Activated CD8-positive, alpha-beta memory T cell treated with anti-CD3 and anti-CD28 coated beads, Interleukin-2, amount 10 ng/mL, durations not matched to agents 7 days and 5 days (primary cell): Measurements from ENCODE around the gene RASD1. TPM values are rescaled to one million over a fixed set of nuclear protein-coding genes. Genes with fewer than 3 reads are reported as not detected.
"Not testable (repeated sequence)": the region's sequence is repeated elsewhere in the genome, so short reads cannot be mapped to it uniquely, and the experiment has no call there.

Source experiments
- ATAC-seq: fragments of 150-1000 bp; cut with Tn5 transposase; one replicate; pipeline ENCODE4 v1.10.0; 2021; ENCODE audit warnings: moderate library complexity
- CTCF ChIA-PET: fragments of 350-600 bp; sonication (Branson Sonifier 250); formaldehyde crosslinking; loops from one replicate; lab custom pipeline; 2021; ENCODE audit warnings: antibody characterized with exemption; lab: Charles Lee
- DNase-seq: peaks from one replicate; pipeline ENCODE4 v3.0.0-alpha.2; 2020
- H3K27ac Mint-ChIP-seq: one replicate; pipeline ENCODE4 v1.8.0; 2021; ENCODE audit warnings: mild to moderate bottlenecking, mixed read lengths
- H3K27me3 Mint-ChIP-seq: one replicate; pipeline ENCODE4 v1.8.0; 2021; ENCODE audit warnings: mixed read lengths
- H3K36me3 Mint-ChIP-seq: one replicate; pipeline ENCODE4 v1.8.0; 2021; ENCODE audit warnings: mild to moderate bottlenecking, mixed read lengths
- H3K4me1 Mint-ChIP-seq: one replicate; pipeline ENCODE4 v1.8.0; 2021; ENCODE audit warnings: mixed read lengths
- H3K4me3 Mint-ChIP-seq: one replicate; pipeline ENCODE4 v1.8.0; 2021; ENCODE audit warnings: mild to moderate bottlenecking, moderate library complexity, mixed read lengths
- H3K9me3 Mint-ChIP-seq: one replicate; pipeline ENCODE4 v1.8.0; 2022; ENCODE audit warnings: low read depth, mixed read lengths
- total RNA-seq, 2 experiments: library from RNA; stranded (reverse); gene quantifications; one replicate each; pipeline ENCODE4 v1.2.3, GENCODE V29; 2021

The RASD1 gene
- total RNA-seq, 2 experiments from 2014 or later: 2.2 to 2.5 TPM

DNA sequence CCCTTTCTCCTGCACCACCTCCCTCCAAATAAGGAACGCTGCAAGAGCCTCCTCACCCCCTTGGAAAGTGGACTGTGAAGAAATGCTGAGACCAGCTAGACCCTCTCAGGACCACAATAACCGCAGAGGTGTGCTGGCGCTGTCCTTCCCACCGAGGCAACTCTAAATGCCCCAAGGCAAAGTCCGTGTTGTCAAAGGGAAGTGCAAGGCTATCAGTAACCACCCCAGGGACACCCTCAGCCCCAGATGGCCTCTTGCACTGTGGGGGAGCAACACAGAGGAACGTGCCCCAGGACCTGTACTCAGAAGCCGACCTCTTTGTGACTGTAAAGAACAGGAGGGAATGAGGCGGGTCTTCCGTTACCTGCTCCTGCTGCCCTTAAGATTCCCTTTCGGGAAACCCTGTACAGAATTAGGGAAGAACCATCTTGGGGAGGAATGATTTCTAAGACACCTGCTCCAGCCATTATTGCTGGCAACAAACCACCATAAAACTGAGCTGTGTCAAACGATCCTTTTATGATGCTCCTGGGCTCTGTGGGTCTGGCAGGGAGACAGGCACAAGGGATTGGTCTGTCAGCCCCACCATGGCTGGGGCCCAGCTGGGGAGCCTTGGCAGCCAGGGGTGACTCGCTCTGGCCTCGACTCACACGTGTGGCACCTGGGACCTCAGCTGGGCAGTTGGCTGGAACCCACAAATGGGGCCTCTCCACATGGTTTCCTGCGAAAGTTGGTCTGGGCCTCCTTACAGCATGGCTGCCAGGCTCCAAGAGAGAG lies 34.0 kb downstream of the RASD1 start:
- Mint-ChIP-seq H3K27ac (no peak overlapping the region), H3K9me3 (peaks cover 4% of the 10 kb centered on the region), H3K27me3 (peaks cover 20% of the 10 kb centered on the region), H3K36me3 (peaks cover 2% of the 10 kb centered on the region), H3K4me1 (no peaks in the 10 kb centered on the region), H3K4me3 (no peak overlapping the region)
- CTCF ChIA-PET: no interaction called here
- DNase-seq (no peak), ATAC-seq (no peak)

DNA sequence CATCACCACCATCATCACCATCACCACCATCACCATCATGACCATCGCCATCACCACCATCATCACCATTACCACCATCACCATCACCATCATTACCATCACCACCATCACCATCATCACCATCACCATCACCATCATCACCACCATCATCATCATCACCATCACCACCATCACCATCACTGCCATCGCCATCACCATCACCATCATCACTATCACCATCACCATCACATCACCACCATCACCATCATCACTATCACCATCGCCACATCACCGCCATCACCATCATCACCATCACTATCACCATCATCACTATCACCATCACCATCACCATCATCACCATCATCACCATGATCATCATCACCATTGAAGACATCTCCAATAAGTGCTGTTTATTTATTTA lies 36.2 kb downstream of the RASD1 start:
- Mint-ChIP-seq H3K4me1 (no peaks in the 10 kb centered on the region), H3K27ac (no peak overlapping the region), H3K36me3 (peaks cover 2% of the 10 kb centered on the region), H3K4me3 (no peak overlapping the region), H3K9me3 (peaks cover 4% of the 10 kb centered on the region), H3K27me3 (peaks cover 8% of the 10 kb centered on the region)
- DNase-seq (no peak), ATAC-seq (no peak)
- CTCF ChIA-PET: no interaction called here

DNA sequence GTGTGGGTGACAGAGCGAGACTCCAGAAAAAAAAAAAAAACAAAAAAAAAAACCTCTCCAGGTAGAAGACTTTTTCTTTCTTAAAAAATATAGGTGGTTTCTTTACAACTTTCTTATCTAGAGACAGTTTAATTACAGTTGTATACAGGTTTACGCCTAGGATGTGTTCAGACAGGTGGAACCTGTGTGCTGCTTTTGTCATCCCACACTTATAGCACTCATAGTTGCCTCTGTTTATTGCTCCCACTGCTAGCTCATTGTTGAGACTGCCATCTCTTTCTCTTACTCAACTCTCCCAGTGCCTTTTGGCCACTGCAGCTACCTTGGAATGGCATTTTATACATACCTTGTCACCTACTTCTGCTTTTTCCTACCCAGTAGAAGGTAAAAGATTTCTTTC lies 38.5 kb downstream of the RASD1 start:
- no peaks in the 10 kb centered on the region for H3K4me1 Mint-ChIP-seq
- peaks cover 2% of the 10 kb centered on the region for H3K36me3 Mint-ChIP-seq
- no peak overlapping the region for H3K4me3 Mint-ChIP-seq
- peaks cover 4% of the 10 kb centered on the region for H3K9me3 Mint-ChIP-seq
- H3K27ac Mint-ChIP-seq: no peak overlapping the region
- no peak for DNase-seq
- CTCF ChIA-PET: interaction anchor here (1.0 to 1.1 kb wide), 2 partner anchors 39 kb away, joined by 3 read pairs; partner anchors contain the start of gene RASD1
- peaks cover 5% of the 10 kb centered on the region for H3K27me3 Mint-ChIP-seq
- no peak for ATAC-seq

DNA sequence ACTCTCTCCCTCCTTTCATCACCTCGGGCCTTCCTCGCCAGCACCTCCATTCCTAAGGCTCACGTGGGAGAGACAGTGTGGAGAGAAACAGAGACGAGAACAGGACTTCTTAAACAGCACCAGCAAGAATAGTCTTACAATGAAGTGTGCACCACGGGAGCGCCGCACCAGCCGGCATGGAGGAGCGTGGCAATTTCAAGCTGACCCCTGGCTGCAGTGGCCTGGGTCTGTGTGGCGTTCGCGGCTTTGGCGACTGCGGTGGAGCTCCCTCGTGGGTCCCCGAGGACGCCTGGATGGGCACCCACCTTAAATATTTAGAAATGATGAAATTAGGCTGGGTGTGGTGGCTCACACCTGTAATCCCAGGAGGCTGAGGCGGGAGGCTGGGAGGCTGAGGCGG lies 39.9 kb downstream of the RASD1 start:
- CTCF ChIA-PET: no interaction called here
- H3K9me3 Mint-ChIP-seq: peaks cover 4% of the 10 kb centered on the region

DNA sequence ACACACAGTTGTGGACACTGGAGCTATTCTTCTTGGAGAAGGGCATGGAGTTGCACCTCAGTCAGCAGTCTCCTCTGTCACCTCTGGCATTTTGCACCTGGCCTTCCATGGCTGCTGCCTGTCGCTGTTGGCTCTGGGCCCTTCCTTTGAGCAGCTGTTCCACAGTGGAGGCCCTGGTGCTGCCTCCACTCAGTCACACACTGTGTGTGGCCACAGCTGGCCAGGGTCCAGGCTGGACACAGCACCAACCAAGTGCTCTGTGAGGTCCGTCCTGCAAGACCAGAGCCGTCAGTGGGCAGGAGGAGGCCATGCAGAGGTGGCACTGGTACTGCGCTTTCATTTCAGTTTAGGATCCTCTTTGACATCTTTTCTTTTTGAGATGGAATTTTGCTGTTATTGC lies 41.0 kb downstream of the RASD1 start:
- ATAC-seq (no peak), DNase-seq (no peak)
- Mint-ChIP-seq H3K9me3 (peaks cover 4% of the 10 kb centered on the region), H3K27me3 (peaks cover 11% of the 10 kb centered on the region), H3K4me3 (no peak overlapping the region), H3K4me1 (no peaks in the 10 kb centered on the region), H3K27ac (no peak overlapping the region), H3K36me3 (peaks cover 2% of the 10 kb centered on the region)
- CTCF ChIA-PET: interaction anchor here (0.9 kb wide), 1 partner anchor 42 kb away, joined by 3 read pairs; no protein-coding TSS in a partner anchor

More for the DNA sequence above, 39.9 kb downstream of the RASD1 start:
- ATAC-seq (no peak), DNase-seq (no peak)
- Mint-ChIP-seq H3K27ac (no peak overlapping the region), H3K36me3 (peaks cover 2% of the 10 kb centered on the region), H3K4me3 (no peak overlapping the region), H3K27me3 (peaks cover 10% of the 10 kb centered on the region), H3K4me1 (no peaks in the 10 kb centered on the region)

DNA sequence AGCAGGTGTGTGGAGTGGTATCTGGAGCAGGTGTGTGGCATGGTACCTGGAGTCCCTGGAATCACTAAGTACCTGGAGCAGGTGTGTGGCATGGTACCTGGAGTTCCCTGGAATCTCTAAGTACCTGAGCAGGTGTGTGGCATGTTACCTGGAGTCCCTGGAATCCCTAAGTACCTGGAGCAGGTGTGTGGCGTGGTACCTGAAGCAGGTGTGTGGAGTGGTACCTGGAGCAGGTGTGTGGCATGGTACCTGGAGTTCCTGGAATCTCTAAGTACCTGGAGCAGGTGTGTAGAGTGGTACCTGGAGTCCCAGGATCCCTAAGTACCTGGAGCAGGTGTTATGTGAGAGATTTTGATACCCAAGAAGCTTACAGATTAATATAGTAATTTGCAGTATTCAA lies 41.5 kb downstream of the RASD1 start:
- H3K27me3 Mint-ChIP-seq: peaks cover 11% of the 10 kb centered on the region
- not testable (repeated sequence) for H3K4me3 Mint-ChIP-seq, H3K4me1 Mint-ChIP-seq, DNase-seq, H3K27ac Mint-ChIP-seq, ATAC-seq, H3K9me3 Mint-ChIP-seq, H3K36me3 Mint-ChIP-seq
- CTCF ChIA-PET: interaction anchor here (0.9 kb wide), 1 partner anchor 43 kb away, joined by 3 read pairs; no protein-coding TSS in a partner anchor

DNA sequence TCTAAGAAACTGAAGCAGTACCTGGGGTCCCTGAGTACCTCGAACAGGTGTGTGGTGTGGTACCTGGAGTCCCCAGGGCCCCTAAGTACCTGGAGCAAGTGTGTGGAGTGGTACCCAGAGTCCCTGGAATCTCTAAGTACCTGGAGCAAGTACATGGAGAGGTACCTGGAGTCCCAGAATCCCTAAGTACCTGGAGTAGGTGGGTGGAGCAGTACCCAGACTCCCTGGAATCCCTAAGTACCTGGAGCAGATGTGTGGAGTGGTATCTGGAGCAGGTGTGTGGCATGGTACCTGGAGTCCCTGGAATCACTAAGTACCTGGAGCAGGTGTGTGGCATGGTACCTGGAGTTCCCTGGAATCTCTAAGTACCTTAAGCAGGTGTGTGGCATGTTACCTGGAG lies 41.9 kb downstream of the RASD1 start:
- DNase-seq: no peak
- Mint-ChIP-seq H3K27ac (no peak overlapping the region), H3K4me1 (no peaks in the 10 kb centered on the region), H3K4me3 (no peak overlapping the region), H3K36me3 (no peaks in the 10 kb centered on the region), H3K9me3 (no peaks in the 10 kb centered on the region), H3K27me3 (peaks cover 11% of the 10 kb centered on the region)
- CTCF ChIA-PET: no interaction called here
- ATAC-seq: no peak

DNA sequence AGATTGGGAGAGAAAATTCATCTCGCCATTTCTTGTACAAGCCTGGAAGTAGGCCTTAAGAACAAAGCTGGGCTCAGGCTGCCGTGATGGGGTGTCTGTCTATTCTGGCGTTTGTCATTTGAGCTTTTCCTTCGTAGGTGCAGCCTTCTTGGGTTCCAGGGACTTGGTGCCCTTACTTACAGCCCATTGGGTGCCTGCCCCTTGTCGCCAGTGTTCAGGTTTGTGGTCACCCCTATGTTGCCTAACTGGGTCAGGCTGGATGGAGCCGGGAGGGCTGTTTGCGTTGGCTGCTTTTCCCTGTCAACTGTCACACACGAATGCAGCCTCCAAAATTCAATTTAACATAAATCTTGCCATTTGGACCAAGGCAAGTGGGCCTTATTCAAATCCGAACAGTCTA lies 43.1 kb downstream of the RASD1 start:
- no peak for ATAC-seq
- no peaks in the 10 kb centered on the region for H3K36me3 Mint-ChIP-seq
- no peak overlapping the region for H3K4me3 Mint-ChIP-seq
- no peak overlapping the region for H3K27ac Mint-ChIP-seq
- CTCF ChIA-PET: no interaction called here
- no peaks in the 10 kb centered on the region for H3K4me1 Mint-ChIP-seq
- H3K9me3 Mint-ChIP-seq: no peaks in the 10 kb centered on the region
- peaks cover 9% of the 10 kb centered on the region for H3K27me3 Mint-ChIP-seq
- no peak for DNase-seq

DNA sequence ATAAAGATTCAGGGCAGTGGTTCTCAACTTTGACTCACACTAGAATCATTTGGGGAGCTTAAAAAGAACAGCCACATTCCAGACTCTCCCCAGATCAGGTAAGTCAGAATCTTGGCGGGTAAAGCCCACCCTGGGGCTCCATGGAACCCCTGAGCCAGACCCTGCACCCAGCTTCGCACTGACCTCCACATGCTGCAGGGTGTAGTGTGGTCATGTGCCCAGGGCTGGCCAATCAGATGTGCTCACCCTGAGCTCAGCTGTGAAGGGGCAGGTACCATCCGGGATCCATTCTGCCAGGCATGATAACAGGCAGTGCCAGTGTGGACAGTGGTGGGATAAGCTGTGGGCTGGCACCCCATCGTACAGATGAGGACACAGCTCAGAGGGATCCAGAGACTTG lies 47.5 kb downstream of the RASD1 start:
- DNase-seq: no peak
- H3K4me1 Mint-ChIP-seq: no peaks in the 10 kb centered on the region
- peaks cover 12% of the 10 kb centered on the region for H3K27me3 Mint-ChIP-seq
- CTCF ChIA-PET: interaction anchor here (2.7 to 2.9 kb wide), 2 partner anchors 48 to 94 kb away, joined by 10 to 15 read pairs; partner anchors contain the start of gene RASD1
- H3K36me3 Mint-ChIP-seq: no peaks in the 10 kb centered on the region
- ATAC-seq: no peak
- H3K4me3 Mint-ChIP-seq: no peak overlapping the region
- H3K9me3 Mint-ChIP-seq: no peaks in the 10 kb centered on the region
- no peak overlapping the region for H3K27ac Mint-ChIP-seq

DNA sequence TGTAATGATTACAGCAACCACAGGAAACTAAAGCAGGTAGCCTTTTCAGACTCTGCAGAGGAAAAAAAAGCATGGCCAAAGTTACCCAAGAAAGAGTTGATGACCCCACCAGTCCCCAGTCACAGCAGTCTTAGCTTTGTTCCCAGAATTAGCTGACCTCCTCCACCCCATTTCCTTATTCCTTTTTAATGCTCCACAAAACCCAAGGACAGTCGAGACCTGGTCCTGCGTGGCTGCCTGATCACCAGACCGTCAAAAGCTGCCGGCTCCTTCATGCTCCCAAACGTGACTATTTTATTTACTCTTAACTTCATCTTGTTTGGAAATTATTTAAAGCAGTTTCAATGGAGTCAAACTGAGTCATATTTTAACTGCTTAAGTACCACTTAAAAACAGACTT lies 48.1 kb downstream of the RASD1 start:
- H3K9me3 Mint-ChIP-seq: no peaks in the 10 kb centered on the region
- no peaks in the 10 kb centered on the region for H3K36me3 Mint-ChIP-seq
- no peaks in the 10 kb centered on the region for H3K4me1 Mint-ChIP-seq
- no peak overlapping the region for H3K27ac Mint-ChIP-seq
- H3K4me3 Mint-ChIP-seq: no peak overlapping the region
- peaks cover 12% of the 10 kb centered on the region for H3K27me3 Mint-ChIP-seq
- no peak for ATAC-seq
- CTCF ChIA-PET: interaction anchor here (2.7 to 2.9 kb wide), 2 partner anchors 48 to 93 kb away, joined by 10 to 15 read pairs; partner anchors contain the start of gene RASD1
- DNase-seq: no peak

DNA sequence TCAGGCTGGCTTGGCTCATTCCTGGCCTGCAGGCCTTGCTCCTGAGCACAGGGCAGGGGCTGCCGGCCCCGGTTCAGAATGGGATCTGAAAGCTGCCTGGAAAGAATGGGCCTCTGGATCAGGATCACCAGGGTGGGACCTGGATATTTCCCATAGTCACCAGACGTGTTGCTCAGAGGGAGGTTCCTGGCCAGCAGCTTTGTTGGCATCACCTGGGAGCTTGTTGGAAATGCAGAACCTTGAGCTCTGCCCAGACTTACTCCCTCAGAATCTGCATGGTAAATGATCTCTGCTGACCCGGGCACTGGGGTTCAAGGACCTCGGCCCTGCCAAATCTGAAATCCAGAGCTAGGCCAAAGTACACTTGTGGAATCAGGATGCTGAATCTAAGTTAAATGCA lies 48.9 kb downstream of the RASD1 start:
- no peak overlapping the region for H3K4me3 Mint-ChIP-seq
- CTCF ChIA-PET: interaction anchor here (2.7 to 2.9 kb wide), 2 partner anchors 49 to 92 kb away, joined by 10 to 15 read pairs; partner anchors contain the start of gene RASD1
- no peaks in the 10 kb centered on the region for H3K36me3 Mint-ChIP-seq
- H3K4me1 Mint-ChIP-seq: no peaks in the 10 kb centered on the region
- H3K9me3 Mint-ChIP-seq: no peaks in the 10 kb centered on the region
- H3K27ac Mint-ChIP-seq: no peak overlapping the region
- no peak for ATAC-seq
- no peak for DNase-seq
- H3K27me3 Mint-ChIP-seq: peaks cover 12% of the 10 kb centered on the region

DNA sequence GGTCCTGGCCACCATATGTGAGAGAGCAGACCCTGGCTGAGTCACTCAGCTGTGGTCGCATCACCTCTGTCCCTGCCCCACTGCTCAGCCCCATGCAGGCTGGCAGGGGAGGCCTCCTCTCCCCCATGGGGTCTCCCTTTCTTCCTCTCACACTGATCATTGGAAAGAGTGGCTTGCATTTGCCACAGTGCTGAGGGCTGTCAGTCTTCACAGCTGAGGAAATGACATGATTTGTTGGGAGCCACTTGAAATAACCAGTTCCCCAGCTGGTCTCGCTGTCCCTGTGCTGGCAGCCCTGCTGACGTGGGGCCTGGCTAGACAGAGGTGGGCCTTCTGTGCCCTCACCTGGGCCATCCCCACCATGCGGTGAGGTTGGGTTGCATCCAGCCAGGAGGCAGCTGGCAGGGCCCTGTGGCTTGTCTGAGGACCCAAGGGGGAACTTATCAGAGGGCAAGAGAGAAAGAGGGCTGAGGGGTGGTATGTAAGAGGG lies 49.5 kb downstream of the RASD1 start:
- ATAC-seq (no peak), DNase-seq (no peak)
- Mint-ChIP-seq H3K27ac (no peak overlapping the region), H3K4me1 (no peaks in the 10 kb centered on the region), H3K9me3 (no peaks in the 10 kb centered on the region), H3K4me3 (no peak overlapping the region), H3K27me3 (peaks cover 10% of the 10 kb centered on the region), H3K36me3 (no peaks in the 10 kb centered on the region)
- CTCF ChIA-PET: interaction anchor here (2.9 kb wide), 1 partner anchor 92 kb away, joined by 10 read pairs; no protein-coding TSS in a partner anchor

DNA sequence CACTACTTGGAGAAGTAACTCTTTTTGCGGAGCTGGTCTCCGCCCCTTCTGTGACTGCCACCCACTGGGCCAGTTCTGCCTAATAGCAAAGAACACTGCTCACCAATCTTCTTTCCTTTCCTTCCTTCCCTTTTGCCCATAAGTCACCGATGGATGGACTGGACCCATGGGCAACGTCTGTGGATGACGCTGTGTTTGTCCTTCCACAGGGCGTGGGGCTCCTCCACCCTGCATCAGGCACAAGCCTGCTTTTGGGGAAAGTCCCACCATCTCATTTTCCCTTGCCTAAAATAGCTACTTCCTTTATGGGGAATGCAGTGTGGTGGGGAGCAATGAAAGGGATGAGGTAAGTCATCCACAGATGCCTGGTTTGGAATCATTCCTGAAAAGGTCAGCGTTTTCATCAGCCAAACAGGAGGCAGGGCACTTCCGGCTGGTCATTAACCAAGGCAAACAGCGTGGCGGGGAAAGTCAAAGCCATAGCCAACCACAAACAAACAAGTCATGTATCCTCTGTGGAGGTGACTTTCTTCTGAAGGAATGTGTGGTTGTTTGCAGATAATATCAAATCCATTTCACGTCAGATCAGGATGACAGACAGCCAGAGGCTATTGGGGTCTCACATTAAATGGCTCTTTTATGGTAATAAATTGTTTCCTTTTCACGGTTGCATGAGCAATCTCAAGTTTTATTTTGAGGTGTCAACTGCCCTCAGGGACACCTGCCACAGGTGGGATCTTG lies 50.1 kb downstream of the RASD1 start:
- no peaks in the 10 kb centered on the region for H3K4me1 Mint-ChIP-seq
- ATAC-seq: no peak
- CTCF ChIA-PET: no interaction called here

More for the DNA sequence above, 50.1 kb downstream of the RASD1 start:
- Mint-ChIP-seq H3K36me3 (no peaks in the 10 kb centered on the region), H3K4me3 (no peak overlapping the region), H3K27me3 (peaks cover 6% of the 10 kb centered on the region), H3K9me3 (no peaks in the 10 kb centered on the region), H3K27ac (no peak overlapping the region)
- DNase-seq: no peak
